Body of pancreas (tissue), 4 donors: ENCODE data around the gene PRR27.

Experiments used
- POLR2A ChIP-seq, 3 donors: fragments of 450-650 bp; IDR thresholded peaks; one replicate each; pipeline ENCODE4 v1.6.1; 2016; ENCODE audit warnings: antibody characterized with exemption in 3 of 3, mild to moderate bottlenecking in 2 of 3
- TF ChIP-seq, protein P1 (sequence below), 7 experiments: fragments of 450-650 bp in 4 of 7; fragments of 200-600 bp in 3 of 7; sonication (generic) in 3 of 7; IDR thresholded peaks; one replicate each; pipeline ENCODE4 v1.5.1; 2016 to 2019; ENCODE audit warnings: antibody characterized with exemption in 7 of 7

DNA sequence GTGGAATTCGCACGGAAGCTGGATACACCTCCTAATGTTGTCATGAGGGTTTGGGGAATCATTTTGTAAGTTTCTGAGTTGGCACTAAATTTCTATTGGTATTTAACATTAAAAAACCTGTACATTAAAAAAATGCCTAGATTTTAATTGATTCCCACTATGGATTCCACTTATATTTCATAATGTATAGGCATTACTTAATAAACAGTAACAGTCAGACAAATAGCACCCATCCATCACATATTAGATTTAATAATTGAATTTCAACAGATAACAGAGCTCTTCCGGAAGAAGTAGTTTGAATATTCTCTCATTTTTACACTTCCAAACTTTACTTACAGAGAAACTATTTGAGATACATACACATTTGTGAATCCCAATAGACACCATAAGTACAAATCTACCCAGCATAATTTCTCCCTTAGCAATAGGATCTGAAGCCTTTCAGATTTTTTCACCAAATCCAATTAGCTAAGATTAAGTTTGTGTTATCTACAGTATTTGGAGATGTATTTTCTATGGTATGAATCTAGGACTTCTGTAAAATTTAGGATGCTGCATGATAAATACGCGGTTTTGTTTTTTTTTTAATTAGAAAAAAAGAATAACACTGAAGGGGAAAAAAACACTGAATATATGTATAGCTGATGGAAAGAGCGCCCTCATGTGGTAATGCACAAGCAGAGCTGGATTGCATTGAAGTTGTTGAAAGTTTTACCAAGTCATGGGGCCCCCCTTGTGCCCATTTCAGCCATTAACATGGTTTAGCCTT lies 29.3 kb downstream of the PRR27 start:
- TF ChIP-seq, protein P1, sequence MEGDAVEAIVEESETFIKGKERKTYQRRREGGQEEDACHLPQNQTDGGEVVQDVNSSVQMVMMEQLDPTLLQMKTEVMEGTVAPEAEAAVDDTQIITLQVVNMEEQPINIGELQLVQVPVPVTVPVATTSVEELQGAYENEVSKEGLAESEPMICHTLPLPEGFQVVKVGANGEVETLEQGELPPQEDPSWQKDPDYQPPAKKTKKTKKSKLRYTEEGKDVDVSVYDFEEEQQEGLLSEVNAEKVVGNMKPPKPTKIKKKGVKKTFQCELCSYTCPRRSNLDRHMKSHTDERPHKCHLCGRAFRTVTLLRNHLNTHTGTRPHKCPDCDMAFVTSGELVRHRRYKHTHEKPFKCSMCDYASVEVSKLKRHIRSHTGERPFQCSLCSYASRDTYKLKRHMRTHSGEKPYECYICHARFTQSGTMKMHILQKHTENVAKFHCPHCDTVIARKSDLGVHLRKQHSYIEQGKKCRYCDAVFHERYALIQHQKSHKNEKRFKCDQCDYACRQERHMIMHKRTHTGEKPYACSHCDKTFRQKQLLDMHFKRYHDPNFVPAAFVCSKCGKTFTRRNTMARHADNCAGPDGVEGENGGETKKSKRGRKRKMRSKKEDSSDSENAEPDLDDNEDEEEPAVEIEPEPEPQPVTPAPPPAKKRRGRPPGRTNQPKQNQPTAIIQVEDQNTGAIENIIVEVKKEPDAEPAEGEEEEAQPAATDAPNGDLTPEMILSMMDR (IDR thresholded peaks at IDR 0.05), result peak; percentile 28 to 70 (median 51)
- TF ChIP-seq POLR2A (IDR thresholded peaks at IDR 0.05), result no peak
